LNCaP clone FGC (cell line): ENCODE data around the gene C5.
"Not testable (repeated sequence)": the region's sequence is repeated elsewhere in the genome, so short reads cannot be mapped to it uniquely, and the experiment has no call there.

ENCODE experiments used
- DNase-seq: peaks from one replicate; pipeline ENCODE4 v3.0.0-alpha.2; 2011; ENCODE audit warnings: low read depth
- H3K4me3 ChIP-seq: 2 replicates; pipeline ENCODE4 v1.5.1; 2011; ENCODE audit warnings: mild to moderate bottlenecking, low read depth, low read length, control low read depth
- CTCF ChIP-seq: IDR thresholded peaks from 2 replicates; pipeline ENCODE4 v1.5.1; 2012; ENCODE audit warnings: mild to moderate bottlenecking; ENCODE audit not compliant: control insufficient read depth, insufficient read depth; ENCODE audit errors: extremely low read depth

Gene C5

GRCh38 chr9:121048618-121049017 is 1.5 kb downstream of the C5 start:
- no peak overlapping the region for H3K4me3 ChIP-seq
- DNase-seq = no peak
- no peak for TF ChIP-seq CTCF

- no peak for TF ChIP-seq CTCF
- H3K4me3 ChIP-seq = no peak overlapping the region
- no peak for DNase-seq
Observed at GRCh38 chr9:121048175-121048574, 1.9 kb downstream of the C5 start.

GRCh38 chr9:121038804-121039203 is 11.3 kb downstream of the C5 start:
- no peak for DNase-seq
- no peak overlapping the region for H3K4me3 ChIP-seq
- TF ChIP-seq CTCF = no peak

- no peak for TF ChIP-seq CTCF
- DNase-seq = no peak
- H3K4me3 ChIP-seq = no peak overlapping the region
Observed at GRCh38 chr9:121038362-121038761, 11.7 kb downstream of the C5 start.

- not testable (repeated sequence) for DNase-seq, H3K4me3 ChIP-seq
Observed at GRCh38 chr9:121035717-121036116, 14.4 kb downstream of the C5 start.

GRCh38 chr9:121034529-121034928 is 15.5 kb downstream of the C5 start:
- no peak for TF ChIP-seq CTCF

GRCh38 chr9:121029469-121029868 is 20.6 kb downstream of the C5 start:
- no peak overlapping the region for H3K4me3 ChIP-seq
- no peak for DNase-seq
- no peak for TF ChIP-seq CTCF

More at GRCh38 chr9:121034529-121034928, 15.5 kb downstream of the C5 start:
- no peak for DNase-seq
- no peak overlapping the region for H3K4me3 ChIP-seq

GRCh38 chr9:121028285-121028684 is 21.8 kb downstream of the C5 start:
- not testable (repeated sequence) for DNase-seq, H3K4me3 ChIP-seq
